Measurements from ENCODE around the gene THRA. TPM values are rescaled to one million over a fixed set of nuclear protein-coding genes. Genes with fewer than 3 reads are reported as not detected.
A peak's percentile ranks its signal among the peaks of the same experiment; 100 is the strongest.
"Not testable (repeated sequence)": the region's sequence is repeated elsewhere in the genome, so short reads cannot be mapped to it uniquely, and the experiment has no call there.

THRA gene
- total RNA-seq, 1 experiment from 2014 or later = 18.4 TPM

DNA sequence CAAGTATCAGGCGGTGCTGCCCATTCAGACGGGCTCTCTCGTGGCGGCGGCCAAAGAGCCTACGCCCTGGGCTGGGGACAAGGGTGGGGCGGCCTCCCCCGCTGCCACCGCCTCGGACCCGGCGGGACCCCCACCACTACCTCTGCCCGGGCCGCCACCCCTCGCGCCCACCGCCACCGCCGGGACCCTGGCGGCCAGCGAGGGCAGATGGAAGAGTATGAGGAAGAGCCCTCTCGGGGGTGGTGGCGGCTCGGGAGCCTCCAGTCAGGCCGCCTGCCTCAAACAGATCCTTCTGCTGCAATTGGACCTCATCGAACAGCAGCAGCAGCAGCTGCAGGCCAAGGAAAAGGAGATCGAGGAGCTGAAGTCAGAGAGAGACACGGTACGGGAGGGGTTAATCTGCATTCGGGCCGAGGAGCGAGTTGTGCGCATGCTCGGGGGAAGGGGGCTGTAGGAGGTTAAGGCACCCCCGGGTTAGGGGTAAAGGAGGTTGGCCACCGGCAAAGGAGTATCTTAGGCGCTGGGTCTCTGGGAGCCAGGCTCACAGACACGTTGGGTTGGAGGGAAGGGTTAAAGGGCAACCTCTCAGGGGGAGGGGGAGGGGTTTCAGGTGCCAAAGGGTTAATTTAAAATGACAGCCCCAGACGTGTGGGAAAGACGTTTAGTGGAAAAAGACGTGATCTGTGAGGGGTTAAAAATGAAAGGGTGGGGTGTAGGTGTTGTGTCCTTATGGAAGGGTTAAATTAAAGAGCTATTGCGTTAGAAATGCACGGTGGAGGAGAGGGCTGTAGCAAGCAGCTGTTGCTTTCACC, 60.4 kb downstream of the THRA start:
- peak; percentile 73 for DNase-seq (ENCODE audit: low spot score)

GRCh38 chr17:40123811-40124114, 61.0 kb downstream of the THRA start:
- DNase-seq (ENCODE audit: low spot score) = no peak
- in situ Hi-C loops (cut with HindIII; ENCODE audit: low sequenced_read_pairs) = no loop called here

More for the DNA sequence above, 60.4 kb downstream of the THRA start:
- in situ Hi-C loops (cut with HindIII; ENCODE audit: low sequenced_read_pairs) = no loop called here

DNA sequence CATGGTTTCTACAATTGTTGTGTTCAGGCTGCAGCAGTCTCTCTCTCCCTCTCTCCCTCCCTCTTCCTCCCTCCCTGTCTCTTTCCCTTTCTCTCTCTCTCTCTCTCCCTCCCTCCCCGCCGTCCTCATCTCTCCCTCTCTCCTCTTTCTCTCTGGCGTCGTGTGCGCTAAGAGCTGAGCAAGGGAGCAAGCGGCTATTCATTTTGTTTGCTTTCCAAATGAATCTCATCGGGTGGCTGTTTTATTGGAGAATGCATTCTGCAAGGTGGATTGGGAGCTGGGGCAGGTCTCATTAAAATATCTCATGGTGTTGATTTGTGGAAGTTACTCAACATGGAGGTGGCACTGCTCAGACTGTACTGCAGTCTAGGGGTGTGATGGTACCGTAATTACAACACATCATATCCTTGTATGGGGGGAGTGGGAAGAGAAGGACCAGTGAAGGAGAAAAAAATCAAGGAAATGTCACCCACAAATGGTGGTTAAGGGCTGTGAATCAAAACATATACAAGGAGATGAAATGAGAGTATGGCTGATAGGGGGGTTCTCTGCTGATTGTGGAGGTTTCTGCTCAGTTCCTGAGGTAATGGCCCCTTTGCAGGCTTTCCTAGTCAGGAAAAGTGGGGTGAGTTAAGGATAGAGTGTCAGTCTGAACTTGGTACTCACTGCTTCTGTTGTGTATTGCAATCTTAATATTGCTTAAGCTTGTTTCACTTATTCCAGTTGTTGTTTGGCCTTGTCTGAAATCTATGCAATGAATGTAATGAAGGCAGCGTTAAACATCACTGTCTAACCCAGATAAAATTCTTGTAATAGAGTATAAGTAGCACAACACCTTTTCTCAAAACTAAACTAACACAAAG, 61.7 kb downstream of the THRA start:
- in situ Hi-C loops (cut with HindIII; ENCODE audit: low sequenced_read_pairs) = no loop called here
- peak; percentile 77 for DNase-seq (ENCODE audit: low spot score)

GRCh38 chr17:40129498-40129897, 66.7 kb downstream of the THRA start:
- DNase-seq (ENCODE audit: low spot score) = no peak
- in situ Hi-C loops (cut with HindIII; ENCODE audit: low sequenced_read_pairs) = no loop called here

GRCh38 chr17:40130352-40131042, 67.7 kb downstream of the THRA start:
- in situ Hi-C loops (cut with HindIII; ENCODE audit: low sequenced_read_pairs) = no loop called here
- no peak for DNase-seq (ENCODE audit: low spot score)

- DNase-seq (ENCODE audit: low spot score) = no peak
- in situ Hi-C loops (cut with HindIII; ENCODE audit: low sequenced_read_pairs) = no loop called here
Observed at GRCh38 chr17:40134184-40134583, 71.4 kb downstream of the THRA start.

DNA sequence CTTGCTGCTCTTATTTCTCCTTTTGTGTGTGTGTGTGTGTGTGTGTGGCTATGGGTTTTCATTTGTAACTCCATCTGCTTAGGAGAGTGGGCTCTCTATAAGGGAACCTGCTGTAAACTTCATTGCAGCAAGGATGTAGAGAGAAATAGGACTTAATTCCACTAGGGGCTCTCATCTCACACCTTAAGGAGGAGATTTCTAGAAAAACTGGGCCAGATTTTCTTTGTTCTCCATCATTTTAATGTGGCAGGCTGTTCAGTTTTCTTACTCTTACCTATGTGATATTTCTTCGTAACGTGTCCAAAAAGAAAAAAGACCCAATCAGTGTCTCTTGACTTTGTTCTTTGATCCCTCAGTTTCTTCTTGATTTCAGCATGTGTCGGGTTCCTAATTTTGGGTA, 73.1 kb downstream of the THRA start:
- no peak for DNase-seq (ENCODE audit: low spot score)
- in situ Hi-C loops (cut with HindIII; ENCODE audit: low sequenced_read_pairs) = no loop called here

DNA sequence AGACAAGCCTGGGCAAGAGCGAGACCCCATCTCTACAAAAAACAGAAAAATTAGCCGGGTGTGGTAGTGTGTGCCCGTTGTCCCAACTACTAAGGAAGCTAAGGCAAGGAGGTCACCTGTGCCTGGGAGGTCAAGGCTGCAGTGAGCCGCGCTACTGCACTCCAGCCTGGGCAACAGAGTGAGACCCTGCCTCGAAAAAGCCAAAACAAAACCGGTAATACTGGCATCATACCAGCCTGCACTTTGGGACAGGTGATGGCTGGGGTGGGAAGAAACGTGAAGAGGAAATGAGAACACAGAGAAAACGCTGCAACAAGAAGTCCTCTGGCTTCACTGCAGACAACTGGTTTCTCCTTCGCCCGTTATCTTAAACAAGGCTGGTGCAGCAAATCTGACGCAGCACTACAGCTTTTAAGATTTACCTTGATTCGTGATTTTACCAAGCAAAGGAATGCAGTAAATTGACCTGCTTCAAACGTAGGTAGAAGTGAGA, 76.8 kb downstream of the THRA start:
- no peak for DNase-seq (ENCODE audit: low spot score)
- in situ Hi-C loops (cut with HindIII; ENCODE audit: low sequenced_read_pairs) = no loop called here

- in situ Hi-C loops (cut with HindIII; ENCODE audit: low sequenced_read_pairs); DNase-seq (ENCODE audit: low spot score): not testable (repeated sequence)
Observed at GRCh38 chr17:40143166-40143565, 80.4 kb downstream of the THRA start.

Other genes with a start within 250 kb of the THRA start
- not detected in 2 replicates for gene IKZF3, start 198.7 kb upstream of the THRA start, total RNA-seq (2014; rRNA removed; shearing (Covaris generic))
- gene ZPBP2, start 194.8 kb upstream of the THRA start, total RNA-seq (2014; rRNA removed; shearing (Covaris generic)) = not detected in 2 replicates
- gene GSDMB, start 144.3 kb upstream of the THRA start, total RNA-seq (2014; rRNA removed; shearing (Covaris generic)) = 0.24 and 1.9 TPM in 2 replicates
- 37.8 and 40.4 TPM in 2 replicates for gene ORMDL3, start 135.4 kb upstream of the THRA start, total RNA-seq (2014; rRNA removed; shearing (Covaris generic))
- gene LRRC3C, start 135.2 kb upstream of the THRA start, total RNA-seq (2014; rRNA removed; shearing (Covaris generic)) = not detected in 2 replicates
- not detected in 2 replicates for gene GSDMA, start 100.0 kb upstream of the THRA start, total RNA-seq (2014; rRNA removed; shearing (Covaris generic))
- 248 and 317 TPM in 2 replicates for gene PSMD3, start 82.2 kb upstream of the THRA start, total RNA-seq (2014; rRNA removed; shearing (Covaris generic))
- not detected in 2 replicates for gene CSF3, start 47.5 kb upstream of the THRA start, total RNA-seq (2014; rRNA removed; shearing (Covaris generic))
- gene MED24, start 8.6 kb upstream of the THRA start, total RNA-seq (2014; rRNA removed; shearing (Covaris generic)) = 70.0 and 90.8 TPM in 2 replicates
- gene NR1D1, start 37.6 kb downstream of the THRA start, total RNA-seq (2014; rRNA removed; shearing (Covaris generic)) = 0.06 and 2.0 TPM in 2 replicates
- gene MSL1, start 59.0 kb downstream of the THRA start, total RNA-seq (2014; rRNA removed; shearing (Covaris generic)) = 67.9 and 80.5 TPM in 2 replicates
- 31.1 and 61.1 TPM in 2 replicates for gene CASC3, start 77.6 kb downstream of the THRA start, total RNA-seq (2014; rRNA removed; shearing (Covaris generic))
- gene RAPGEFL1, start 114.5 kb downstream of the THRA start, total RNA-seq (2014; rRNA removed; shearing (Covaris generic)) = 1.1 and 2.6 TPM in 2 replicates
- 4.6 and 9.7 TPM in 2 replicates for gene WIPF2, start 156.3 kb downstream of the THRA start, total RNA-seq (2014; rRNA removed; shearing (Covaris generic))
- 34.1 and 53.5 TPM in 2 replicates for gene CDC6, start 224.9 kb downstream of the THRA start, total RNA-seq (2014; rRNA removed; shearing (Covaris generic))
- 9.5 and 11.8 TPM in 2 replicates for gene RARA, start 246.2 kb downstream of the THRA start, total RNA-seq (2014; rRNA removed; shearing (Covaris generic))

Measured in G401 (cell line).